AG09309 (cell line): Measurements from ENCODE around the gene NCAM1.

Experiments
- DNase-seq: peaks from one replicate; pipeline ENCODE4 v3.0.0-alpha.2; 2010; ENCODE audit warnings: low read depth
- H3K4me3 ChIP-seq: 2 replicates; pipeline ENCODE4 v1.5.1; 2011; ENCODE audit warnings: mild to moderate bottlenecking, low read depth, low read length, moderate library complexity; ENCODE audit not compliant: control insufficient read depth
- TF ChIP-seq, protein P1 (sequence below): IDR thresholded peaks from 2 replicates; pipeline ENCODE4 v1.5.1; 2011; ENCODE audit warnings: mild to moderate bottlenecking, low read depth, low read length, inconsistent platforms; ENCODE audit not compliant: insufficient read depth, control insufficient read depth; ENCODE audit errors: missing control alignments

NCAM1 gene

DNA sequence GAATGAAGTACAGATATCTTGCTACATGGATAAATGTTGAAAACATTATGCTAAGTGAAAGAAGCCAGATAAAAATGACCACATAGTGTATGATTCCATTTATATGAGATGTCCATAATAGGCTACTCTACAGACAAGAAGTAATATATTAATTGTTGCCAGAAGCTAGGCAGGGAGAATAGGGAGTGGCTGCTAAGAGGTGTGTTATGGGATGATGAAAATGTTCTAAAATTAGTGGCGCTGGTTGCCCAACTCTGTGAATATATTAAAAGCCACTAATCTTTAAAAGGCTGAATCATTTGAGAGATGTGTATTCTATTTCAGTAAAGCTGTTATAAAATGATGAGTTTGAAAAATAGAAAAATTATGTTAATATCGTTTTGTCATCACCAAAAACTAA is 144.4 kb downstream of the NCAM1 start:
- no peak overlapping the region for H3K4me3 ChIP-seq
- DNase-seq, result no peak
- TF ChIP-seq, protein P1, sequence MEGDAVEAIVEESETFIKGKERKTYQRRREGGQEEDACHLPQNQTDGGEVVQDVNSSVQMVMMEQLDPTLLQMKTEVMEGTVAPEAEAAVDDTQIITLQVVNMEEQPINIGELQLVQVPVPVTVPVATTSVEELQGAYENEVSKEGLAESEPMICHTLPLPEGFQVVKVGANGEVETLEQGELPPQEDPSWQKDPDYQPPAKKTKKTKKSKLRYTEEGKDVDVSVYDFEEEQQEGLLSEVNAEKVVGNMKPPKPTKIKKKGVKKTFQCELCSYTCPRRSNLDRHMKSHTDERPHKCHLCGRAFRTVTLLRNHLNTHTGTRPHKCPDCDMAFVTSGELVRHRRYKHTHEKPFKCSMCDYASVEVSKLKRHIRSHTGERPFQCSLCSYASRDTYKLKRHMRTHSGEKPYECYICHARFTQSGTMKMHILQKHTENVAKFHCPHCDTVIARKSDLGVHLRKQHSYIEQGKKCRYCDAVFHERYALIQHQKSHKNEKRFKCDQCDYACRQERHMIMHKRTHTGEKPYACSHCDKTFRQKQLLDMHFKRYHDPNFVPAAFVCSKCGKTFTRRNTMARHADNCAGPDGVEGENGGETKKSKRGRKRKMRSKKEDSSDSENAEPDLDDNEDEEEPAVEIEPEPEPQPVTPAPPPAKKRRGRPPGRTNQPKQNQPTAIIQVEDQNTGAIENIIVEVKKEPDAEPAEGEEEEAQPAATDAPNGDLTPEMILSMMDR, result no peak

DNA sequence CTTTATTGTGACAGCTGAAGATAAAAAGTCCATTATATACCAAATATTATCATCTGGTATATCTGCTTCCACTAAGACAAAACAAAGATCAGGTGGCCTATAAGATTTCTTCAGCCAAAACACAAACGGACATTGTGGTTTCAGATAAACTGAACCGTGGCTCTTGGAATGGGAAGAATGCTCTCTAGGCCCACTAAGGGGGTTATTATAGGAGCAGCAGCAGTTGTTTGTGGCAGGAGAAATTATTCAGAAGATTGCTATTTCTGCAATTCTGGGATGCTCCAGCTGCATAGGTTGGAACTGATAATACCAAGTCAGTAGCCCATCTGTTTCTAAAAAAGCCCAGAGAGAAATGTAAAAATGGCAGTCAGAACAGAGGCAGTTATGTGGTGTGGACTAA is 145.3 kb downstream of the NCAM1 start:
- DNase-seq, result no peak
- TF ChIP-seq, protein P1, result no peak
- H3K4me3 ChIP-seq, result no peak overlapping the region

DNA sequence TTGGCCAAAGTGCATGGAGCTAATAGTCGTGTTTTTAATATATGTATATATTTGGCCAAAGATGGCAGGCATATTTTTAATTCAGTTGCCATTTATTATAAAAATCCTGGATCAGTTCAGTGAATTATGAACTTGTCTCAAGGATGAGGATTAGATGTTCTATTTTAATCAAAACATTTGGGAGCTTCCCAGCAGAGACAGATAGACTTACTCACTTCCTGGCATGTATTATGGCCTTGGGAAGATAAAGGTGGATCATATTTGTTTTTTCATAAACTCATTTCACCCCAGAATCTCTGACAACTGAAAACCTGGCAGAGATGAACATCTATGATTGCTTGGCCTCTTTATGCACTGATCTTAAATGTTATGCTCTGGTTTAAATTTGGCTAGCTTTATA is 148.8 kb downstream of the NCAM1 start:
- H3K4me3 ChIP-seq, result no peak overlapping the region
- TF ChIP-seq, protein P1, result no peak
- DNase-seq, result no peak

DNA sequence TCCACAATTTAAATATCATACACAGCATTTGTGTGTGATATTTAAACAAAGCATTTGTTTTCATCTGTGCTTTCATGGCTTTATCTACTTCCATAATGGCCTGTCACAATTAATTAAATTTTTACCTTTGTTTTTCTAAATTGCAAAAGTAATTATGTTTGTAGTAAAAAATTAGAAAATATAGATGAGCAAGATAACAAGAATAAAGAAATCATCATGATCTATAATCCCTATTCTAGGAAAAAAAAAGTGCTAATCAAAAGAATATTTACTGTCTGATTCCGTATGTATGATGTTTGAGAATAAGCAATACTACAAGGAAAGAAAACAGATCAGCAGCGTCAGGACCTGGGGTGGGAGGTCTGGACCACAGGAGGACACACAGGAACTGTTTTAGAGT is 149.9 kb downstream of the NCAM1 start:
- no peak overlapping the region for H3K4me3 ChIP-seq
- TF ChIP-seq, protein P1, result no peak
- DNase-seq, result no peak

DNA sequence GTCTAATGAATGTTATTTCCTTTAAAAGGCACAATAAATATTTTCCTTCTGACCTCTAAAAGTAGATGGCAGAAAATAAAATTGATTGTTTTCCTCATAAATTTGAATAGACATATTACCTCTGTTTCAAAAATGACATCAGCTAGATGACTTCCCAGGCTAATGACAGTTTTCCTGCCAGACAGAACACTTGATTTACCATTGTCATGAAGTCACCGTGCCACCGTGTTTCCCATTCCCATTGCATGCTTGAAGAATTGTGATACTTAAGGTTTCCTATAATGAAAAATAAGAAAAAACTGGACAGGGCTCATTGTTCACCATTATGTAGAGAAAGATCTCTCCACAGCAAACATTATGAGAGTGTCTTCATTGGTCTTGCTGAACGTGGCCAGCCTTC is 151.1 kb downstream of the NCAM1 start:
- DNase-seq, result no peak
- no peak overlapping the region for H3K4me3 ChIP-seq
- TF ChIP-seq, protein P1, result no peak

DNA sequence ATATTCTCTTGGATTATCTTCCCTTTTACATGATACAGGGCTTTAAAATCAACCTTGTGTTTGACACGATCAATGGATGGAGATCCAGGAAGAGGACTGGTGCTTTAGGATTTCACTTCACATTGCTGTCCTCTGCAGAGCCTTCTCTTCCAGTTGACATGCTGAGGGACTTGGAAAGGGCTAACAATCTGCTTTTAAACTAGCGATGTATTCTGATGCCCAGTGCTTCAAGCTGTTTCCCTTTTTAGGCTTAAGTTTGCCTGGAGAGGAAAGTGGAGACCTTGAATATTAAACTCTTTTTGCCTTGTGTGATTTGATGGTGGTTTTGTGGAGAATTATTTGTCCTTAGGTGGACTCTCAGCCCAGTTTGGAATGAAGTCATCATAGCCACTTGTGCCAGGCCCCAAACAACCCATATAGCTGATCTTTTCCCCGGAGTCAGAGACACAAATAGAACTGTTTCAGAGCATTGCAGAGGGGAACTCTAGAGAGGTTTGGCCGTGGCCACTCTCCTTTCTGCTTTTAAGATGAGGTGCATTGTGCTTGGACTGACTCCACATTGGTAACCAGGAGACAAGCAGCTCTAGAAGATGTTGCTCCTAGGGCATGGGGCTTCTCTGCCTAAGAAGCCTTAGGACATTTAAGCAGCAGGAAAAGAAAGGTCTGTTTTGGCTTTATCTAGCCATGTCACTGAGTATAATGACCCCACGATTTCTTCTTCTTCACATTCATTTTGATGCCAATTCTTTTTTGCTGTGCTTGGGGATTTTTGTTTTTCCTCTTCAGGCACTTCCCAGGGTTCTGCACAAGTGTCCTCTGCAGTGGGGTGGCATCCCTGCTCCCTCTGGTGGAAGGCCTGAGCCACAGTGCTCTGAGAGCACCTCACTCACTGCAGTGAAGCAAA is 152.8 kb downstream of the NCAM1 start:
- TF ChIP-seq, protein P1, result peak; percentile 82
- peak; percentile 20 for DNase-seq
- H3K4me3 ChIP-seq, result no peak overlapping the region
